Caco-2 (cell line): ENCODE measurements around the gene JAG1. TPM values are rescaled to one million over a fixed set of nuclear protein-coding genes. Genes with fewer than 3 reads are reported as not detected.
A peak's percentile ranks its signal among the peaks of the same experiment; 100 is the strongest.

Source experiments
- BruUV-seq: library from RNA; stranded (reverse); fragments of 400-500 nt; replicated peaks from 2 replicates; lab custom pipeline; 2021; lab: Mats Ljungman, UMichigan
- CTCF ChIA-PET: fragments of 300-600 bp; sonication (Branson Sonifier 250); formaldehyde crosslinking; loops from one replicate; lab custom pipeline; 2022; ENCODE audit warnings: antibody characterized with exemption; lab: Charles Lee
- POLR2A ChIA-PET: fragments of 300-600 bp; sonication (Branson Sonifier 250); formaldehyde crosslinking; loops from one replicate; lab custom pipeline; 2022; ENCODE audit warnings: antibody characterized with exemption; lab: Charles Lee
- DNase-seq, 2 experiments: peaks; one replicate each; pipeline versions ENCODE4 v3.0.0 to v3.0.0-alpha.2; 2020 to 2022
- H3K27me3 ChIP-seq: replicated peaks from 2 replicates; pipeline ENCODE4 v1.6.0; 2011; ENCODE audit warnings: low read length; ENCODE audit not compliant: control insufficient read depth, insufficient read depth
- H3K36me3 ChIP-seq: 2 replicates; pipeline ENCODE4 v1.5.1; 2011; ENCODE audit warnings: low read length; ENCODE audit not compliant: control insufficient read depth, insufficient read depth
- H3K4me1 ChIP-seq: fragments of 250-450 bp; sonication (Bioruptor Pico); 2 replicates; pipeline ENCODE4 v1.5.1; 2020; ENCODE audit warnings: mild to moderate bottlenecking
- H3K4me3 ChIP-seq: 2 replicates; pipeline ENCODE4 v1.5.1; 2011; ENCODE audit warnings: low read depth, mild to moderate bottlenecking, control low read depth, low read length
- H3K9me3 ChIP-seq: fragments of 250-450 bp; sonication (Bioruptor Pico); 2 replicates; pipeline ENCODE4 v1.5.1; 2020; ENCODE audit warnings: mild to moderate bottlenecking, moderate library complexity
- H3K27ac Mint-ChIP-seq: one replicate; pipeline ENCODE4 v1.8.0; 2022; ENCODE audit warnings: mixed read lengths; ENCODE audit not compliant: unreplicated experiment
- H3K27me3 Mint-ChIP-seq: one replicate; pipeline ENCODE4 v1.8.0; 2022; ENCODE audit warnings: mixed read lengths; ENCODE audit not compliant: insufficient read depth, unreplicated experiment
- H3K36me3 Mint-ChIP-seq: one replicate; pipeline ENCODE4 v1.8.0; 2022; ENCODE audit warnings: mild to moderate bottlenecking, mixed read lengths; ENCODE audit not compliant: insufficient read depth, unreplicated experiment
- H3K4me1 Mint-ChIP-seq: one replicate; pipeline ENCODE4 v1.8.0; 2022; ENCODE audit warnings: low read depth, mixed read lengths; ENCODE audit not compliant: unreplicated experiment
- H3K4me3 Mint-ChIP-seq: one replicate; pipeline ENCODE4 v1.8.0; 2022; ENCODE audit warnings: mild to moderate bottlenecking, moderate library complexity, mixed read lengths; ENCODE audit not compliant: unreplicated experiment
- H3K9me3 Mint-ChIP-seq: one replicate; pipeline ENCODE4 v1.8.0; 2022; ENCODE audit warnings: mixed read lengths; ENCODE audit not compliant: unreplicated experiment
- intact Hi-C: fragments of 100-400 bp; cut with micrococcal nuclease; formaldehyde crosslinking; loops from one replicate; pipeline ENCODE4 v1.10.0; 2022; ENCODE audit not compliant: unreplicated experiment
- total RNA-seq: library from RNA; stranded (reverse); gene quantifications from 2 replicates; pipeline ENCODE4 v1.2.3, GENCODE V29; 2022
- TF ChIP-seq, protein P1 (sequence below), 2 experiments: fragments of 200-600 bp in 1 of 2; IDR thresholded peaks; 1 replicate in 1 of 2; 2 replicates in 1 of 2; pipeline versions ENCODE4 v1.5.1 to v1.8.0; 2011 to 2022; ENCODE audit warnings: antibody characterized with exemption in 1 of 2, control low read depth in 1 of 2, inconsistent platforms in 1 of 2, low read depth in 1 of 2, low read length in 1 of 2, mild to moderate bottlenecking in 1 of 2, moderate library complexity in 1 of 2; ENCODE audit not compliant: insufficient read depth in 1 of 2, severe bottlenecking in 1 of 2, unreplicated experiment in 1 of 2

JAG1 gene
- total RNA-seq, 1 experiment from 2014 or later: 69.8 TPM

DNA sequence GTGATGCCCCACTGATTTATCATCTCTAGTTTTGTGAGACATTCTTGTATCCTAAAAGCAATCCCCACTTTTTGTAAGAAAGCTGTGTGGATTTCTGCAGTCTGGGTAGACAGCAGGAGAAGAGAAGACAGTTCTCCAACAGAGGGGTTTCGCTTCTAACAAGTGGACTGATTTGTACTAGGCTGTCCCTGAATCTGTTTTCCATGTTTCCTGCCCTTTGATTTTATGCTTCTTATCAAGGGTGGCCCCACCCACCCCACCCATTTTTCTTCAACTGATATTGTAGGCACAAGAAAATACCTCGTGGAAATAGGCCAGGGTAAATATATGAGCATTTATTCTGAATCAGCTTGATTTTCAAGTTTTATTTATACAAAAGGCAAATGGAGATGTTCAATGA is 25.7 kb upstream of the JAG1 start:
- no peak for DNase-seq
- no peaks in the 10 kb centered on the region for H3K27me3 Mint-ChIP-seq
- no peak overlapping the region for H3K27ac Mint-ChIP-seq
- ChIA-PET POLR2A (no interaction called here), CTCF (no interaction called here)
- H3K4me3 ChIP-seq: no peak overlapping the region
- no peaks in the 10 kb centered on the region; the same call in 1 of the 2 replicates for H3K9me3 ChIP-seq
- BruUV-seq: no TSS peak
- no peaks in the 10 kb centered on the region for H3K36me3 Mint-ChIP-seq
- no peaks in the 10 kb centered on the region for H3K36me3 ChIP-seq
- TF ChIP-seq, protein P1, sequence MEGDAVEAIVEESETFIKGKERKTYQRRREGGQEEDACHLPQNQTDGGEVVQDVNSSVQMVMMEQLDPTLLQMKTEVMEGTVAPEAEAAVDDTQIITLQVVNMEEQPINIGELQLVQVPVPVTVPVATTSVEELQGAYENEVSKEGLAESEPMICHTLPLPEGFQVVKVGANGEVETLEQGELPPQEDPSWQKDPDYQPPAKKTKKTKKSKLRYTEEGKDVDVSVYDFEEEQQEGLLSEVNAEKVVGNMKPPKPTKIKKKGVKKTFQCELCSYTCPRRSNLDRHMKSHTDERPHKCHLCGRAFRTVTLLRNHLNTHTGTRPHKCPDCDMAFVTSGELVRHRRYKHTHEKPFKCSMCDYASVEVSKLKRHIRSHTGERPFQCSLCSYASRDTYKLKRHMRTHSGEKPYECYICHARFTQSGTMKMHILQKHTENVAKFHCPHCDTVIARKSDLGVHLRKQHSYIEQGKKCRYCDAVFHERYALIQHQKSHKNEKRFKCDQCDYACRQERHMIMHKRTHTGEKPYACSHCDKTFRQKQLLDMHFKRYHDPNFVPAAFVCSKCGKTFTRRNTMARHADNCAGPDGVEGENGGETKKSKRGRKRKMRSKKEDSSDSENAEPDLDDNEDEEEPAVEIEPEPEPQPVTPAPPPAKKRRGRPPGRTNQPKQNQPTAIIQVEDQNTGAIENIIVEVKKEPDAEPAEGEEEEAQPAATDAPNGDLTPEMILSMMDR (IDR thresholded peaks at IDR 0.05; ENCODE audit: insufficient read depth in 1 of 2, low read depth in 1 of 2, low read length in 1 of 2, severe bottlenecking in 1 of 2, unreplicated experiment in 1 of 2): no peak
- peaks cover 6% of the 10 kb centered on the region for H3K4me1 Mint-ChIP-seq
- no peaks in the 10 kb centered on the region for H3K4me1 ChIP-seq
- no peaks in the 10 kb centered on the region for H3K27me3 ChIP-seq
- intact Hi-C loops: no loop called here
- H3K4me3 Mint-ChIP-seq: no peak overlapping the region
- H3K9me3 Mint-ChIP-seq: peaks cover 15% of the 10 kb centered on the region

DNA sequence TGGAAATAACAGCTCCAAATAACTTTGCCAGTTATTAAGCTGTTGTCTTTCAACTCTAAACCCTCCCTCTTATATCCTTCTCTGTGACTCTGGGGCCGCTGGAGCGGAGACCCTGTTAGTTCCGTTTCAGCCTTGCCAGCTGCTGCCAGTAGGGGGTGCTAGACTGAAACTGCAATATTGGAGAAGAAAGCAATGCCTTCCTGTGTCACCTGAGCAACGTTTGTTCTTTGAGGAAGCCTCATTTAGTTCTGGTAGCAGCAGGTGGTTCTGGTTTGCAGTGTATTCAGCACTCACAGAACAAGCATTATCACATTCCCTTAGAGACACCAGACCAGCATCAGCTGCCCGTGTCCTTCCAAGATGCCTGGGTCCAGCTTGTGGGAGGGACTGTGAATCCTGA is 22.9 kb upstream of the JAG1 start:
- Histone ChIP-seq H3K4me1 (no peaks in the 10 kb centered on the region), H3K36me3 (no peaks in the 10 kb centered on the region), H3K9me3 (no peaks in the 10 kb centered on the region; the same call in 1 of the 2 replicates), H3K27me3 (no peaks in the 10 kb centered on the region), H3K4me3 (no peak overlapping the region)
- CTCF ChIA-PET: no interaction called here
- no peaks in the 10 kb centered on the region for H3K9me3 Mint-ChIP-seq
- POLR2A ChIA-PET: no interaction called here
- peak in 1 of 2 experiments; percentile 34 for DNase-seq
- no TSS peak for BruUV-seq
- H3K4me3 Mint-ChIP-seq: no peak overlapping the region
- TF ChIP-seq, protein P1 (IDR thresholded peaks at IDR 0.05; ENCODE audit: insufficient read depth in 1 of 2, low read depth in 1 of 2, low read length in 1 of 2, severe bottlenecking in 1 of 2, unreplicated experiment in 1 of 2): peak; percentile 47 to 61
- H3K27ac Mint-ChIP-seq: no peak overlapping the region
- intact Hi-C loops: no loop called here
- H3K36me3 Mint-ChIP-seq: no peaks in the 10 kb centered on the region
- peaks cover 6% of the 10 kb centered on the region for H3K4me1 Mint-ChIP-seq
- H3K27me3 Mint-ChIP-seq: no peaks in the 10 kb centered on the region

DNA sequence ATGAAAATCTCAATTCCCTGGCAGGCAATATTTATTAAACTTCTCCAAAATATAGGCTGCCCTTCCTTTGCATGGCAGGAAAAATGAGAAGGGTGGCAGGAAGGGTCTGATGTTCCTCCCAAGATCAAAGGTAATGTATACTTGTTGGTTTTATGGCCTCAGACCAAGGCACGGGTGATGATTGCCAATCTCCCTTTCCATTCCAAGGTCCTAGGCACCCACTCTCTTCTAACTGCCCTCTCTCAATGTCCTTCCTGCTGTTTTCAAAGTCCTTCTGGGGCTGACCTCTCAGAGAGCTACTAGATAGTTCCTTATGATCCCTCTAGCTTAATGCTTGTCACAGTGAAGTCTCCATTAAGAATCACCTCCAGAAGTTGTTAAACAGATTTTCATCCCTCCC is 15.6 kb upstream of the JAG1 start:
- Mint-ChIP-seq H3K27me3 (no peaks in the 10 kb centered on the region), H3K9me3 (no peaks in the 10 kb centered on the region), H3K4me3 (no peak overlapping the region), H3K4me1 (no peaks in the 10 kb centered on the region), H3K27ac (no peak overlapping the region), H3K36me3 (no peaks in the 10 kb centered on the region)
- TF ChIP-seq, protein P1 (IDR thresholded peaks at IDR 0.05; ENCODE audit: insufficient read depth in 1 of 2, low read depth in 1 of 2, low read length in 1 of 2, severe bottlenecking in 1 of 2, unreplicated experiment in 1 of 2): no peak
- no TSS peak for BruUV-seq
- Histone ChIP-seq H3K27me3 (no peaks in the 10 kb centered on the region), H3K4me1 (peaks cover 4% of the 10 kb centered on the region; the same call in 1 of the 2 replicates), H3K9me3 (no peaks in the 10 kb centered on the region), H3K36me3 (no peaks in the 10 kb centered on the region), H3K4me3 (no peak overlapping the region)
- intact Hi-C loops: no loop called here
- POLR2A ChIA-PET: no interaction called here
- CTCF ChIA-PET: no interaction called here
- no peak for DNase-seq
